Karpas-422 (cell line): ENCODE data around the gene PACRG. TPM values are rescaled to one million over a fixed set of nuclear protein-coding genes. Genes with fewer than 3 reads are reported as not detected.

ENCODE experiments used
- DNase-seq: peaks from one replicate; pipeline ENCODE4 v3.0.0-alpha.2; 2015
- H2AFZ ChIP-seq: fragments of 200-600 bp; sonication (generic); 2 replicates; pipeline ENCODE4 v1.6.1; 2014; ENCODE audit warnings: antibody characterized with exemption, low read length, mixed read lengths
- H3K27ac ChIP-seq: fragments of 200-600 bp; sonication (generic); 2 replicates; pipeline ENCODE4 v1.5.1; 2014; ENCODE audit warnings: mild to moderate bottlenecking, low read length, moderate library complexity
- H3K27me3 ChIP-seq: fragments of 200-600 bp; sonication (generic); 2 replicates; pipeline ENCODE4 v1.6.1; 2014; ENCODE audit warnings: low read length, mixed read lengths
- H3K36me3 ChIP-seq: fragments of 200-600 bp; sonication (generic); 2 replicates; pipeline ENCODE4 v1.6.1; 2014; ENCODE audit warnings: low read length, mixed read lengths; ENCODE audit not compliant: insufficient read depth
- H3K4me1 ChIP-seq: fragments of 200-600 bp; sonication (generic); 2 replicates; pipeline ENCODE4 v1.6.1; 2014; ENCODE audit warnings: mild to moderate bottlenecking, low read length, mixed read lengths
- H3K4me2 ChIP-seq: fragments of 200-600 bp; sonication (generic); 2 replicates; pipeline ENCODE4 v1.6.1; 2014; ENCODE audit warnings: low read length, low read depth, mild to moderate bottlenecking; ENCODE audit not compliant: poor library complexity, severe bottlenecking
- H3K4me3 ChIP-seq: fragments of 200-600 bp; sonication (generic); 2 replicates; pipeline ENCODE4 v1.5.1; 2014; ENCODE audit warnings: mild to moderate bottlenecking, antibody characterized with exemption, low read length, mixed read lengths
- H3K79me2 ChIP-seq: fragments of 200-600 bp; sonication (generic); 2 replicates; pipeline ENCODE4 v1.6.1; 2014; ENCODE audit warnings: mild to moderate bottlenecking, low read length, mixed read lengths
- H3K9ac ChIP-seq: fragments of 200-600 bp; sonication (generic); 2 replicates; pipeline ENCODE4 v1.6.0; 2014; ENCODE audit warnings: low read length
- H3K9me2 ChIP-seq: fragments of 200-600 bp; sonication (generic), shearing (Covaris generic); replicated peaks from 2 replicates; pipeline ENCODE4 v1.6.0; 2014; ENCODE audit warnings: mild to moderate bottlenecking, low read length, moderate library complexity; ENCODE audit not compliant: insufficient read depth
- H3K9me3 ChIP-seq: fragments of 300-700, 200-600 bp; sonication (generic); 2 replicates; pipeline ENCODE4 v1.6.1; 2014; ENCODE audit warnings: low read length, mixed read lengths
- H4K20me1 ChIP-seq: fragments of 200-600 bp; sonication (generic); 2 replicates; pipeline ENCODE4 v1.6.1; 2014; ENCODE audit warnings: mild to moderate bottlenecking, antibody characterized with exemption, low read length, low read depth; ENCODE audit not compliant: insufficient read depth
- total RNA-seq: library from RNA; depleted of rRNA; stranded (reverse); fragments of >200 nt; shearing (Covaris generic); gene quantifications from 2 replicates; pipeline ENCODE4 v1.2.3, GENCODE V29; 2014; ENCODE audit warnings: low replicate concordance

The PACRG gene
- total RNA-seq, 1 experiment from 2014 or later, result not detected

- Histone ChIP-seq H3K9me2 (no peaks in the 10 kb centered on the region), H3K4me2 (no peak overlapping the region), H2AFZ (no peak overlapping the region), H3K4me3 (no peak overlapping the region), H3K36me3 (no peaks in the 10 kb centered on the region), H3K4me1 (no peaks in the 10 kb centered on the region), H3K27me3 (no peaks in the 10 kb centered on the region), H3K79me2 (no peaks in the 10 kb centered on the region), H4K20me1 (no peaks in the 10 kb centered on the region), H3K27ac (no peak overlapping the region), H3K9me3 (peaks cover 20% of the 10 kb centered on the region), H3K9ac (no peak overlapping the region)
- no peak for DNase-seq
Measured at GRCh38 chr6:163308629-163309440, 581.1 kb downstream of the PACRG start.

- Histone ChIP-seq H3K4me3 (no peak overlapping the region), H3K27ac (no peak overlapping the region), H3K4me2 (no peak overlapping the region), H3K9me3 (peaks cover 16% of the 10 kb centered on the region), H3K9me2 (no peaks in the 10 kb centered on the region), H3K79me2 (no peaks in the 10 kb centered on the region), H3K36me3 (no peaks in the 10 kb centered on the region), H2AFZ (no peak overlapping the region), H4K20me1 (no peaks in the 10 kb centered on the region), H3K4me1 (no peaks in the 10 kb centered on the region), H3K27me3 (no peaks in the 10 kb centered on the region), H3K9ac (no peak overlapping the region)
- no peak for DNase-seq
Measured at GRCh38 chr6:163309491-163310026, 581.8 kb downstream of the PACRG start.

DNA sequence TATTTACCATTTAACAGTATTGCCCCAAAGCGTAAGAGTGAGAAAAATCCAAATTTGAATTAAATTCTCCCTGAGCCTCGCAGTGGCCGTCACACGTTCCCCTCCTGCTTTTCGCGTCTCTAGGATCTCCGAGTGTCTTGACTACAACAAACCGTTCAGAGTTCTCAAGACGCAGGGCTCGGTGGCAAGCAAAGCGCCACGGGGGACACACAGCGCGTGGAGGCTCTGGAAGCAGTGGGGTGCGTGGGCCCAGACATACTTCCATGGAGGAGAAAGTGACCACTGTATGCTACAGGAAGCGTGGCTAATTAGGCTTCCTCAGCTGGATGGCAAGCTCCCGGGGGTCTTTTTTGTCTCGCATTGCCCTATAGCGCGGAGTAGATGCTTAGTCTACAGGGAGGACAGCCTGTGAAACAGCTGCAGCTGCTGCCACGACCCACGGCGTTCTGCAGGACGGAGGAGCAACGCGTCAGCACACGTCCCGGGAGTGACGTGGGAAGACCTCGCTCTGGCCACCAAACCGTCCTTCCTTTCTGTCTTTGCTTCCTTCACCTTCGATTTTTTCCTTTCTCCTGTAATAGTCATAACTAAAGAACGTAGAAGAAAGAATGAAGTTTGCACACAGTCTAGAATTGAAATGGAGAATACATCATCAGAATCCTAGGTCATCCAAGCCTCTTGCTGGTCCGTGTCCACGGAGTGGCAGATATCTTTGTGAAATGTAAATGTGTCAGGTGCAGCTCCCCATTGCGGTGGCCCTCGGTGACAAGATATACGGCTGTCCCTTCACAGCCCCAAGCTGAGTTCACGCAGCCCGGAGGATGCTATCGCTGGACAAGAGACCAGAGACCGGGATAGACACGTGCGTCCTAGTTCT, 582.6 kb downstream of the PACRG start:
- Histone ChIP-seq H3K4me1 (no peaks in the 10 kb centered on the region), H3K36me3 (no peaks in the 10 kb centered on the region), H3K27ac (no peak overlapping the region), H3K9me3 (peaks cover 16% of the 10 kb centered on the region), H3K4me2 (no peak overlapping the region), H3K79me2 (no peaks in the 10 kb centered on the region), H3K27me3 (no peaks in the 10 kb centered on the region), H3K9me2 (no peaks in the 10 kb centered on the region), H2AFZ (no peak overlapping the region), H4K20me1 (no peaks in the 10 kb centered on the region), H3K4me3 (no peak overlapping the region), H3K9ac (no peak overlapping the region)
- DNase-seq, result no peak

GRCh38 chr6:163310973-163311383, 583.2 kb downstream of the PACRG start:
- Histone ChIP-seq H3K27ac (no peak overlapping the region), H2AFZ (no peak overlapping the region), H3K4me3 (no peak overlapping the region), H3K4me1 (no peaks in the 10 kb centered on the region), H3K9me3 (peaks cover 19% of the 10 kb centered on the region), H3K36me3 (no peaks in the 10 kb centered on the region), H4K20me1 (no peaks in the 10 kb centered on the region), H3K9ac (no peak overlapping the region), H3K4me2 (no peak overlapping the region), H3K9me2 (no peaks in the 10 kb centered on the region), H3K27me3 (no peaks in the 10 kb centered on the region), H3K79me2 (no peaks in the 10 kb centered on the region)
- DNase-seq, result no peak

DNA sequence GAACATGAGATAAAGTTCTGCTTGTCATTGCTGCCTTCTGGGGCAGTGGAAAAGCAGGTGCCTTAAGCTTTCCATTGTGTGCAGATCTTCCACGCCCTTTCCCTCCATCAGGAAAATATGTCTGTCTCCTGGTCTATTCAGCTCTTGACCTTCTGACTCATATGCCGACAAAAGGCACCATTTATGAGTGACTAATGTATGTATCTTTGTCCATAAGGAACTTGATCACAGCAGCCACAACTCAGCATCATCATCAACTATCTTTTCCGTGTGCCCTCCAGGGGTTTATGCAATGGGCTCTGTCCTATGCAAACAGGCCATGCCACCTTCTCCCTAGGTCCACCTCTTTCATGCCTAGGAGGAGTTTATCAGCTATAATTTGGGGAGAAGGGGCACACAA, 584.1 kb downstream of the PACRG start:
- Histone ChIP-seq H3K9me2 (no peaks in the 10 kb centered on the region), H3K4me2 (no peak overlapping the region), H3K9me3 (peaks cover 19% of the 10 kb centered on the region), H3K9ac (no peak overlapping the region), H3K27me3 (no peaks in the 10 kb centered on the region), H3K4me1 (no peaks in the 10 kb centered on the region), H3K79me2 (no peaks in the 10 kb centered on the region), H3K27ac (no peak overlapping the region), H2AFZ (no peak overlapping the region), H3K4me3 (no peak overlapping the region), H4K20me1 (no peaks in the 10 kb centered on the region), H3K36me3 (no peaks in the 10 kb centered on the region)
- no peak for DNase-seq

DNA sequence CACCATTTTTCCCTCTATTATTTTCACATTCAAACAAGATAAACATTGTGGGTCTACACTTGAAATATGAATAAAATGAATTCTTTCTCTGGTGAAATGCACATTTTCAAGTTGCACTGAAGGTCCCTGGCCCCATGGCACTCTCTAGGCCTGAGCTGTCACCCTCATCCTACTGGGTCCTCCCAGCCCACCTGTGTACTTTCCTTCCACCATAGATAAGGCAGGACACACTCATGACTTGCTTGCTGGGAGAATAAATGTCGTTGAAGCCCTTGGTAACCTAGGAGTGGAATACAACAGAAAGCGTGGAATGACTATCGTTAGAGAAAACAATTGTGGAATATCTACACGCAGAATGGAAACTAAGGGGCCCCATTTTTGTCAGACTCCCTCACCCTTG, 585.8 kb downstream of the PACRG start:
- no peaks in the 10 kb centered on the region for H4K20me1 ChIP-seq

GRCh38 chr6:163313981-163314380, 586.2 kb downstream of the PACRG start:
- no peak overlapping the region for H3K27ac ChIP-seq
- H3K4me1 ChIP-seq, result no peaks in the 10 kb centered on the region
- no peaks in the 10 kb centered on the region for H4K20me1 ChIP-seq
- no peak overlapping the region for H3K4me3 ChIP-seq
- no peak overlapping the region for H3K4me2 ChIP-seq
- peaks cover 17% of the 10 kb centered on the region for H3K9me3 ChIP-seq
- no peaks in the 10 kb centered on the region for H3K27me3 ChIP-seq
- H3K79me2 ChIP-seq, result no peaks in the 10 kb centered on the region
- H3K9ac ChIP-seq, result no peak overlapping the region
- H3K9me2 ChIP-seq, result no peaks in the 10 kb centered on the region
- H2AFZ ChIP-seq, result no peak overlapping the region
- no peaks in the 10 kb centered on the region for H3K36me3 ChIP-seq
- DNase-seq, result no peak

More for the DNA sequence above, 585.8 kb downstream of the PACRG start:
- H3K9me3 ChIP-seq, result peaks cover 19% of the 10 kb centered on the region
- H3K79me2 ChIP-seq, result no peaks in the 10 kb centered on the region
- H3K9me2 ChIP-seq, result no peaks in the 10 kb centered on the region
- no peak overlapping the region for H3K4me2 ChIP-seq
- H3K9ac ChIP-seq, result no peak overlapping the region
- no peak overlapping the region for H3K4me3 ChIP-seq
- no peaks in the 10 kb centered on the region for H3K27me3 ChIP-seq
- H3K36me3 ChIP-seq, result no peaks in the 10 kb centered on the region
- H2AFZ ChIP-seq, result no peak overlapping the region
- no peaks in the 10 kb centered on the region for H3K4me1 ChIP-seq
- H3K27ac ChIP-seq, result no peak overlapping the region
- no peak for DNase-seq
